ENCODE measurements around the gene SETD1B. TPM values are rescaled to one million over a fixed set of nuclear protein-coding genes. Genes with fewer than 3 reads are reported as not detected.
"Not testable (repeated sequence)": the region's sequence is repeated elsewhere in the genome, so short reads cannot be mapped to it uniquely, and the experiment has no call there.

Gene SETD1B
- total RNA-seq, 4 donors from 2014 or later = 1.3 to 63.6 (median 5.6) TPM

- Histone ChIP-seq H3K36me3 (no peaks in the 10 kb centered on the region), H3K27ac (peak overlapping the region; percentile 93 to 94), H3K27me3 (no peaks in the 10 kb centered on the region), H3K9me3 (no peaks in the 10 kb centered on the region), H3K4me1 (peaks cover 15 to 18% of the 10 kb centered on the region in 2 donors), H3K4me3 (no peak overlapping the region)
- no peak for DNase-seq
- TF ChIP-seq POLR2A (IDR thresholded peaks at IDR 0.05) (no peak), CTCF (IDR thresholded peaks at IDR 0.05) (no peak)
- intact Hi-C loops (cut with DNase I; ENCODE audit: low total_unique reads) = no loop called here
These were observed 54.5 kb downstream of the SETD1B start for GRCh38 chr12:121858318-121858661.

GRCh38 chr12:121858662-121859572 is 55.1 kb downstream of the SETD1B start, which contains the start of gene HPD:
Gene HPD, minus strand, starts transcription at chr12:121858859. Its CDS starts 36 bp downstream, at chr12:121858823.
- H3K4me3 ChIP-seq = no peak within 1 kb of the TSS
- H3K27ac ChIP-seq = peak within 1 kb of the TSS; percentile 93 to 94
- peaks cover 15 to 18% of the 10 kb centered on the region in 2 donors for H3K4me1 ChIP-seq
- intact Hi-C loops (cut with DNase I; ENCODE audit: low total_unique reads) = no loop called here
- TF ChIP-seq POLR2A (IDR thresholded peaks at IDR 0.05) (no peak), CTCF (IDR thresholded peaks at IDR 0.05) (no peak)
- no peaks in the 10 kb centered on the region for H3K36me3 ChIP-seq
- no peaks in the 10 kb centered on the region for H3K9me3 ChIP-seq
- DNase-seq = peak; percentile 84 to 88
- no peaks in the 10 kb centered on the region for H3K27me3 ChIP-seq

GRCh38 chr12:121860257-121860656 is 56.4 kb downstream of the SETD1B start:
- DNase-seq = no peak
- intact Hi-C loops (cut with DNase I; ENCODE audit: low total_unique reads) = no loop called here

GRCh38 chr12:121860699-121861098 is 56.9 kb downstream of the SETD1B start:
- intact Hi-C loops (cut with DNase I; ENCODE audit: low total_unique reads); H3K36me3 ChIP-seq; H3K4me3 ChIP-seq; H3K9me3 ChIP-seq; H3K27me3 ChIP-seq; DNase-seq: not testable (repeated sequence)
- Histone ChIP-seq H3K4me1 (peaks cover 15 to 18% of the 10 kb centered on the region in 2 donors), H3K27ac (peak overlapping the region in 1 of 2 donors; percentile 94)

More at GRCh38 chr12:121860257-121860656, 56.4 kb downstream of the SETD1B start:
- Histone ChIP-seq H3K27me3 (no peaks in the 10 kb centered on the region), H3K27ac (peak overlapping the region; percentile 93 to 94), H3K4me3 (no peak overlapping the region), H3K9me3 (no peaks in the 10 kb centered on the region), H3K36me3 (no peaks in the 10 kb centered on the region), H3K4me1 (peaks cover 15 to 18% of the 10 kb centered on the region in 2 donors)
- TF ChIP-seq POLR2A (IDR thresholded peaks at IDR 0.05) = no peak
- TF ChIP-seq CTCF (IDR thresholded peaks at IDR 0.05) = no peak

- intact Hi-C loops (cut with DNase I; ENCODE audit: low total_unique reads) = no loop called here
- H3K27ac ChIP-seq = peak overlapping the region; percentile 61 to 94
- no peak overlapping the region for H3K4me3 ChIP-seq
These were observed 57.9 kb downstream of the SETD1B start for GRCh38 chr12:121861636-121862254.

More at GRCh38 chr12:121861636-121862254, 57.9 kb downstream of the SETD1B start:
- no peak for DNase-seq
- Histone ChIP-seq H3K27me3 (no peaks in the 10 kb centered on the region), H3K9me3 (no peaks in the 10 kb centered on the region), H3K36me3 (no peaks in the 10 kb centered on the region), H3K4me1 (peaks cover 15 to 18% of the 10 kb centered on the region in 2 donors)
- TF ChIP-seq CTCF (IDR thresholded peaks at IDR 0.05) (no peak), POLR2A (IDR thresholded peaks at IDR 0.05) (no peak)

Measured in uterus (tissue), 4 donors.